Right cardiac atrium (tissue), 5 donors: ENCODE results near the gene EPB41L4A. TPM values are rescaled to one million over a fixed set of nuclear protein-coding genes. Genes with fewer than 3 reads are reported as not detected.
"Not testable (repeated sequence)": the region's sequence is repeated elsewhere in the genome, so short reads cannot be mapped to it uniquely, and the experiment has no call there.

Experiments
- ATAC-seq, 2 donors: fragments of 200-7000 bp; cut with Tn5 transposase; one replicate each; pipeline versions ENCODE4 v1.8.0 to v1.9.1; 2020; ENCODE audit warnings: moderate library complexity in 2 of 2, mild to moderate bottlenecking in 1 of 2
- DNase-seq, 3 donors: peaks; one replicate each; pipeline ENCODE4 v3.0.0-alpha.2; 2020
- H3K27ac ChIP-seq: one replicate; pipeline ENCODE4 v1.5.1; 2013; ENCODE audit warnings: mild to moderate bottlenecking, low read length, control low read depth, moderate library complexity
- H3K27me3 ChIP-seq: one replicate; pipeline ENCODE4 v1.6.1; 2013; ENCODE audit not compliant: control insufficient read depth, insufficient read depth
- H3K4me1 ChIP-seq: one replicate; pipeline ENCODE4 v1.6.1; 2013; ENCODE audit warnings: low read length; ENCODE audit not compliant: control insufficient read depth, insufficient read depth
- H3K4me3 ChIP-seq: one replicate; pipeline ENCODE4 v1.5.1; 2013; ENCODE audit warnings: low read length, control low read depth
- H3K9me3 ChIP-seq: one replicate; pipeline ENCODE4 v1.6.1; 2013; ENCODE audit warnings: low read length; ENCODE audit not compliant: control insufficient read depth
- WGBS: extraction: QIAGEN DNeasy Blood & Tissue Kit; methylation state at CpG from one replicate; pipeline ENCODE4 v1.1.7; 2013; 5-methylcytosine and 5-hydroxymethylcytosine counted together
- intact Hi-C, 4 donors: fragments of 100-400 bp; cut with DNase I; formaldehyde crosslinking; loops; one replicate each; pipeline versions ENCODE4 v1.11.0 to v1.14.0; 2022 to 2023
- polyA plus RNA-seq: library from polyadenylated mRNA; stranded (reverse); fragments of 200-250 nt; gene quantifications from one replicate; pipeline ENCODE4 v1.2.3, GENCODE V29; 2013
- total RNA-seq, 4 donors: library from RNA; stranded (reverse); fragmentation: NEBNext Ultra II Directional; extraction: Animal tissue kit (Norgen Biotek cat#: 25700); gene quantifications; one replicate each; pipeline ENCODE4 v1.2.1, GENCODE V29; 2021
- donor health status: healthy with polysubstance abuse.
- donor health status: DM: no; HTN: yes; CAD: no.
- donor health status: DM: no; HTN: no; CAD: no.
- donor health status: DM: no; HTN: yes; CAD: no; lungs with severe emphysema.
- donor health status: DM: yes; HTN: yes; CAD: no.

Gene EPB41L4A
- total and polyA plus RNA-seq, 5 donors, result 9.2 to 43.7 (median 27.2) TPM

DNA sequence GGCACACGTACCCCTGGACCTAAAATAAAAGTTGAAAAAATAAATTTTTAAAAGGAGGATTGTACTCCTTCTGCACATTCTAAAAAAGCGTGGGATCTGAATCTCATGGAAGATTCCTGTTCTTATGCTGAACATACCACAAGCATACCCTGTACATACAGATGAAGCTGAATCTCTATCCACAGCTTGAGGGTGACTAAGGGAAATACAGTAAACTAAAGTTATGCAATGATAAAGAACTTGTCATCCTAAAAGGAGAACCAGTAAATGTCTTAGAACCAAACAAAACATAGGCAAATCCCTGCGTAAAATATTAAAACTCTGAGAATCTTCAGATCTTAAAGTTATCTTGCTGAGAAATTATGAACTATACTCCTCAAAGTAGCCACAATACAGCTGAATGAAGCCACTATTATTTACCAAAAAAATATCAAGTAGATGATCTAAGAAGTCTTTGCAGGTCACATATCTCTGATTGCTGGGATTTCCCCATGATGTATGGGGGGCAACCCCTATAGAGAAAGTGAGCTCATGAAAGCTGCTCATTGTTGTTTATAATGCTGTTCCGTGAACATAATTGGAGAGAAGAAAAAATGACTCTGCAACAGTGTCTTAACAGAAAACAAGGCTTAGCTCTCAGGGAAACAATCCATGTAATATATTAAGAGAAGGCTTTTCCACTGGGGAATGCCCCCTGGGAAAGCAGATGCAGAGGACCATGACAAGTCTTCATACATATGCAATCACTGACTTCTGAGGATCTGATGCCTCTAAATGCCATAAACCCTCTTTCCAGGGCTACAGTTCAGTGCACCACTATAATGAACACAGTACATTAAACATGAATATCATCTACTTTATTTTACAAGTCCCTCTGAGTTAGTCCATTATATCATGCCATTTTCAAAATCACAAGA is 210.1 kb downstream of the EPB41L4A start:
- ATAC-seq, result no peak

DNA sequence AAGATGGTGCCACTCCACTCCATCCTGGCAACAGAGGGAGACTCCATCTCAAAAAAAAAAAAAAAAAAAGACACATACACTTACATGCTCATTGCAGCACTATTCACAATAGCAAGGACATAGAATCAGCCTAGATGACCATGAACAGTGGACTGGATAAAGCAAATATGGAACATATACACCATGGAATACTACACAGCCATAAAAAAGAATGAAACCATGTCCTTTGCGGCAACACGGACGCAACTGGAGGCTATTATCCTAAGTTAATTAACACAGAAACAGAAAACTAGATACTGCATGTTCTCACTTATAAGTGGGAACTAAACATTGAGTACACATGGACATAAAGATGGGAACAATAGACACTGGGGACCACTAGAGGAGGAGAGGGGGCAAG is 210.9 kb downstream of the EPB41L4A start:
- not testable (repeated sequence) for H3K27ac ChIP-seq, H3K27me3 ChIP-seq, DNase-seq, H3K9me3 ChIP-seq, H3K4me1 ChIP-seq, H3K4me3 ChIP-seq, ATAC-seq
- 97% methylated on average over 3 of the region's 3 CpGs for WGBS
- intact Hi-C loops, result loop anchor here in 1 of 4 donors (10.0 kb wide), 1 partner anchor 217 kb away; no protein-coding TSS in a partner anchor

More for the DNA sequence above, 210.1 kb downstream of the EPB41L4A start:
- H3K4me1 ChIP-seq, result peaks cover 1% of the 10 kb centered on the region
- no peak overlapping the region for H3K27ac ChIP-seq
- 89% methylated on average over 4 of the region's 4 CpGs for WGBS
- no peaks in the 10 kb centered on the region for H3K27me3 ChIP-seq
- intact Hi-C loops, result loop anchor here in 1 of 4 donors (10.0 kb wide), 1 partner anchor 216 kb away; no protein-coding TSS in a partner anchor
- H3K4me3 ChIP-seq, result no peak overlapping the region
- DNase-seq, result no peak
- no peaks in the 10 kb centered on the region for H3K9me3 ChIP-seq

DNA sequence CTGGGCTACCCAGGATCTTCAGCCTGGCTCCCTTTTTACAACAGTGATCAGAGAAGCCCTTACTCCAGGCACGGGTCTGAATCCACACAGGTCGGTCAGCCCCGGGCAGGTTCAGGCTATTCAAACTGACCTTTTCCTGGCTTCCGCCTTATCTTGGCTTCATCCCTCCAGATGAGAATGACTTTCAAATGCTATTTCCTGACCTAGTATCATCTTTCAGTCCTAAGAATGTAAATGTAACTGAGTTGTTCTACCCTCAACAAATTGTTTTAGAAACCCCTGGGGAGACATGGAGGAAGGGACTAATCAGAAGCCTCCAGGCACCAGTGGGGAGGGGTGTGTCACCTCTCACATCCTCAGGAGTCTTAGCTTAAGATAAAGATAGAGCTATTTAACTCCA is 213.2 kb downstream of the EPB41L4A start:
- intact Hi-C loops, result loop anchor here in 1 of 4 donors (10.0 kb wide), 1 partner anchor 219 kb away; no protein-coding TSS in a partner anchor

DNA sequence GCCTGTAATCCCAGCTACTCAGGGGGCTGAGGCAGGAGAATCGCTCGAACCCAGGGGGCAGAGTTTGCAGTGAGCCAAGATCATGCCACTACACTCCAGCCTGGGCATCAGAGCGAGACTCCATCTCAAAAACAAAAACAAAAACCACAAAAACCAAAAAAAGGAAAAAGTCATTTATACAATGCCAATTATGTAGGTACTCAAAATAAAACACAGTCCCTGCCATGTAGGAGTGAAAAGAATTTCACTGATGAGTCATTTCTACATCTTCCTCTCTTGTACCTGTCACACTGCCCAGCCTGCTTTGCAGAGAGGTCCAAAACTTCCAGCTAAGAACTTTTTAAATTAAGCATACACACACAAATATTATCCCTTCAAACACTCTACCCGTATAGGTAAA is 215.8 kb downstream of the EPB41L4A start:
- H3K27me3 ChIP-seq, result no peaks in the 10 kb centered on the region
- ATAC-seq (no peak), DNase-seq (no peak)
- H3K4me1 ChIP-seq, result no peaks in the 10 kb centered on the region
- no peaks in the 10 kb centered on the region for H3K9me3 ChIP-seq
- H3K27ac ChIP-seq, result no peak overlapping the region
- WGBS, result 93% methylated on average over 4 of the region's 4 CpGs
- intact Hi-C loops, result loop anchor here in 1 of 4 donors (10.0 kb wide), 1 partner anchor 222 kb away; no protein-coding TSS in a partner anchor
- no peak overlapping the region for H3K4me3 ChIP-seq

More for the DNA sequence above, 213.2 kb downstream of the EPB41L4A start:
- ATAC-seq (peak in 1 of 2 donors; percentile 69), DNase-seq (no peak)
- Histone ChIP-seq H3K27ac (no peak overlapping the region), H3K9me3 (no peaks in the 10 kb centered on the region), H3K27me3 (no peaks in the 10 kb centered on the region), H3K4me1 (no peaks in the 10 kb centered on the region), H3K4me3 (no peak overlapping the region)
- 48% methylated on average over 4 of the region's 4 CpGs for WGBS

DNA sequence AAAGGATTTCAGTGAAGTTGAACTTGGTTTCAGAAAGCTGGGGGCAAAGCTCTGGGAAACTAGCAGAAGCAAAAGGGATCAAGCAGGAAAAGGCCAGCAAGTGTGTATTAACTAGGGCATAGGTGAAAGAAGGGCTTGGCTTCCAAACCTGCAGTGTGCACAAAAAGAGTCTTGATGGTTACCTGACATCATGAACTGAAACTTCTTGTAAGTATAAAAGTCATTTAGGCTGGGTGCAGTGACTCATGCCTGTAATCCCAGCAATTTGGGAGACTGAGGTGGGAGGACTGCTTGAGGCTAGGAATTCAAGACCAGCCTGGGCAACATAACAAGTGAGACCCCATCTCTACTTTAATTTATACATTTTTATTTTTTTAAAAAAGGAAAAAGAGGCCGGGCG is 216.4 kb downstream of the EPB41L4A start:
- 95% methylated on average over 2 of the region's 2 CpGs for WGBS
- H3K9me3 ChIP-seq, result no peaks in the 10 kb centered on the region
- no peaks in the 10 kb centered on the region for H3K27me3 ChIP-seq
- DNase-seq (no peak), ATAC-seq (no peak)
- H3K4me1 ChIP-seq, result no peaks in the 10 kb centered on the region
- no peak overlapping the region for H3K27ac ChIP-seq
- intact Hi-C loops, result loop anchor here in 1 of 4 donors (10.0 kb wide), 1 partner anchor 222 kb away; no protein-coding TSS in a partner anchor
- no peak overlapping the region for H3K4me3 ChIP-seq

DNA sequence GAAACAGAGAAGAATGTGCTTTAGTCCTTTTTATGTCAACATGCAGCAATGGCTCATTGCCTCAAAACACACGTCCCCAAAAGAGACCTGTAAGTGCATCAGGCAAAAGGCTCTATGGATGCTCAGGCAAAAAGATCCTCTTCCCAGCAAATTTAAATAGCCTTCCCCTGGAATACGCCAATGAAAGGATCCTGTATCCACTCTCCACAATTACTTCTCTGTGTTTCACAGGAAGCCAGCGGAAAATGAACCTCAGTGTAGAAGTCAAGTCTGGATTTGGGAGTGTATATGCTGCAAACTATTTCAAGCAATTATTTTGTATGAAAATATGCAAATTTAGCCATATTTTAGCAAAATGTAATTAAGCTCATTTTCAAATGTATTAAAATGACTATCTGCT is 217.9 kb downstream of the EPB41L4A start:
- intact Hi-C loops, result loop anchor here in 1 of 4 donors (10.0 kb wide), 1 partner anchor 224 kb away; no protein-coding TSS in a partner anchor
- Histone ChIP-seq H3K27me3 (no peaks in the 10 kb centered on the region), H3K9me3 (no peaks in the 10 kb centered on the region), H3K4me3 (no peak overlapping the region), H3K27ac (no peak overlapping the region), H3K4me1 (no peaks in the 10 kb centered on the region)
- no peak for DNase-seq
- 89% methylated on average over 3 of the region's 3 CpGs for WGBS
- no peak for ATAC-seq

DNA sequence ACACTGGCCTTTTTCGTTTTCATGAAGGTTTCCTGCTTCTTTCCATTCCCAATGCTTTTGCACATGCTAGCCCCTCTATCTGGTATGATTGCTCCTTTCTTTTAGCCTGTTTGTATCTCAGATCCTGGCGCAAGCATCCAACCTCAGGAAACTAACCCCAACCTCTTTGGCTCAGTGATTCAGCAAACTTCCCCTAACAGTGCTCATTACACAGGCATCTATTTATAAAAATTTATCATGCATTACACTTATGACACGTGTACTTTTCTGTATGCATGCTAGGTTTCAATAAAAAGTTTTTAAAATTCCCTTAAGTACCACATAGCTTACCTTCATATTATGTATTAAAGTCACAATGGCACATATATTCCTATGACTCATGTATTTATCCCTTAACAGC is 218.9 kb downstream of the EPB41L4A start:
- DNase-seq, result no peak
- intact Hi-C loops, result loop anchor here in 1 of 4 donors (10.0 kb wide), 1 partner anchor 225 kb away; no protein-coding TSS in a partner anchor
- 76% methylated on average over 3 of the region's 3 CpGs for WGBS
- no peak overlapping the region for H3K4me3 ChIP-seq
- no peak overlapping the region for H3K27ac ChIP-seq
- ATAC-seq, result no peak
- no peaks in the 10 kb centered on the region for H3K9me3 ChIP-seq
- H3K4me1 ChIP-seq, result no peaks in the 10 kb centered on the region
- H3K27me3 ChIP-seq, result no peaks in the 10 kb centered on the region

DNA sequence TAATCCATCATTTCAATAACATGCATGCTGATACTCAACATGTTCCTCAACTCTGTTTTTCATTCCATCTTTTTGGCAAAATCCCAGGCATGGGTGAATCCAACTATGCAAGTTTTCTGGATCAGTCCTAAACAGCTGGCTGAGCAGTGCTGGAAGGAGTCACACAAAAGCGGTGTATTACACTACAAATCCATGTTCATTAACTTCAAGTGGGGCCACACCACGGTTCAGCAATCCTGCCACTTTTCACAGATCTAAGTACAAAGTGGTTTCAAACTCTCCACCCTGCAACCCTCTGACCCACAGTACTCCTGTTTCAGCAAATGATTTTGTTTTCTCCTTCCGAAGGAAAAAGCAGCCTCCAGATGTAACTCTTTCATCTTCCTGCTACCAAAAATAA is 222.5 kb downstream of the EPB41L4A start:
- intact Hi-C loops, result no loop called here
- H3K4me1 ChIP-seq, result no peaks in the 10 kb centered on the region
- H3K27me3 ChIP-seq, result no peaks in the 10 kb centered on the region
- H3K4me3 ChIP-seq, result no peak overlapping the region
- no peak overlapping the region for H3K27ac ChIP-seq
- DNase-seq (no peak), ATAC-seq (peak in 1 of 2 donors; percentile 16)
- 74% methylated on average over 3 of the region's 3 CpGs for WGBS
- H3K9me3 ChIP-seq, result no peaks in the 10 kb centered on the region

DNA sequence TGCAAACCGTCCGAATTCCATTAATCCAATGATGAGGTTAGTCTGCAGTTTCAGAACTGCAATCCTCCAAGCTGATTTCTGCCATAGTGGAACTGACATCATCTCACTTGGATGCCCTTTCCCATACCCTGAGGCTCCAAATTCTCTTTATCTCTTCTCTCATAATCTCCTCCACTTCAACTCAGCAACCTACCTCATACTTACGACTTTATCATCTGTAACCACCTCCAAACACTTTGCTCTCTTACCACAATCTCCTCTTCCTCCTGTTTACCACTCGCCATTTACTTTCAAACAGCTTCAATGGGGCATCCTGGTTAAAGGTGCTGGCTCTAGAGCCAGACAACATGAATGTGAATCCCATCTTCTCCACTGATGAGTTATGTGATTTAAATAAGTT is 223.2 kb downstream of the EPB41L4A start:
- intact Hi-C loops, result no loop called here
- no peak overlapping the region for H3K27ac ChIP-seq
- H3K4me1 ChIP-seq, result no peaks in the 10 kb centered on the region
- DNase-seq (no peak), ATAC-seq (no peak)
- no peak overlapping the region for H3K4me3 ChIP-seq
- H3K27me3 ChIP-seq, result no peaks in the 10 kb centered on the region
- 78% methylated on average over 4 of the region's 4 CpGs for WGBS
- no peaks in the 10 kb centered on the region for H3K9me3 ChIP-seq

DNA sequence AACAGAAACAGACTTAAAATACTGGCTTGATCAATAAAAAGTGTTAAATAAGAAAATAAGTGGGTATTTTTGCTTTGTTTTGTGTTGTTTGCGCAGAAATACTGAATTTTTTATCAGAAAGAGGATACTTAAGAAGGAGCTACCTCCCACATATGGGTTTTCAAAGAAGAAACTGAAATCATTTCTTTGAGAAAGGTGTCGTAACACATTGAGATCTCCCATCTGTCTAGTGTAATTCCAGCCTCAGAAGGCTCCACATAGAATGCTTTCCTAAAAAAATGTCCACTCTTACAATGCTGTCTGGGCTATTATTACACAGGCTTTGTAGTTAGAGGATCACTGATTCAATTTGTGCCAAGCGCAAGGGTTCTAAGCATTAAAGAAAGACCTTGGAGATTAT is 226.2 kb downstream of the EPB41L4A start:
- H3K9me3 ChIP-seq, result no peaks in the 10 kb centered on the region
- no peaks in the 10 kb centered on the region for H3K4me1 ChIP-seq
- no peak overlapping the region for H3K27ac ChIP-seq
- no peak overlapping the region for H3K4me3 ChIP-seq
- intact Hi-C loops, result no loop called here
- H3K27me3 ChIP-seq, result no peaks in the 10 kb centered on the region
- no peak for DNase-seq
- ATAC-seq, result no peak
- WGBS, result 97% methylated on average over 3 of the region's 3 CpGs

DNA sequence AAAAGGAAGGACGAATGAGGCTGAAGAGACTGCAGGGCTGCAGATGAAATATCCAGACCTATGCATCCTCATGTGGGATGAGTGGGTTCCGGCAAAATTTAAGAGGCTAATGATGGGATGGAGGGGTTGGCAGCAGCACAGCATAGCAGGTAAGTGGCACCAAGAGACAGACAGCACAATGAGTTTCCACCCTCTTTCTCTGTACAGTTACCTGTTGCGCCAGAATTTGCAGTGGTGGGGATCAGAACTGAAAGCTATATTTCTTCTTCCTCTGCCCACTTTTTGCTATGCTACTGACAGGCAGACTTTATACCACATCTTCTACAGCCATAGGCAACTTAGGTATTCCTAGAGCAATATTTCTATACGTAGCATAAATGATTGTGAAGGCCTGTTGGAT is 227.0 kb downstream of the EPB41L4A start:
- intact Hi-C loops, result no loop called here
- H3K27ac ChIP-seq, result no peak overlapping the region
- H3K9me3 ChIP-seq, result no peaks in the 10 kb centered on the region
- 93% methylated on average over 4 of the region's 4 CpGs for WGBS
- H3K27me3 ChIP-seq, result no peaks in the 10 kb centered on the region
- no peak for DNase-seq
- ATAC-seq, result no peak
- H3K4me3 ChIP-seq, result no peak overlapping the region
- H3K4me1 ChIP-seq, result no peaks in the 10 kb centered on the region
